Measurements from ENCODE around the gene MLLT10. TPM values are rescaled to one million over a fixed set of nuclear protein-coding genes. Genes with fewer than 3 reads are reported as not detected.
A peak's percentile ranks its signal among the peaks of the same experiment; 100 is the strongest.

The MLLT10 gene
- total RNA-seq, 1 donor from 2014 or later: 30.6 TPM

- no peak for DNase-seq (ENCODE audit: extremely low read depth, low read depth, low spot score)
These were observed 190.1 kb downstream of the MLLT10 start for GRCh38 chr10:21724020-21724589.

DNA sequence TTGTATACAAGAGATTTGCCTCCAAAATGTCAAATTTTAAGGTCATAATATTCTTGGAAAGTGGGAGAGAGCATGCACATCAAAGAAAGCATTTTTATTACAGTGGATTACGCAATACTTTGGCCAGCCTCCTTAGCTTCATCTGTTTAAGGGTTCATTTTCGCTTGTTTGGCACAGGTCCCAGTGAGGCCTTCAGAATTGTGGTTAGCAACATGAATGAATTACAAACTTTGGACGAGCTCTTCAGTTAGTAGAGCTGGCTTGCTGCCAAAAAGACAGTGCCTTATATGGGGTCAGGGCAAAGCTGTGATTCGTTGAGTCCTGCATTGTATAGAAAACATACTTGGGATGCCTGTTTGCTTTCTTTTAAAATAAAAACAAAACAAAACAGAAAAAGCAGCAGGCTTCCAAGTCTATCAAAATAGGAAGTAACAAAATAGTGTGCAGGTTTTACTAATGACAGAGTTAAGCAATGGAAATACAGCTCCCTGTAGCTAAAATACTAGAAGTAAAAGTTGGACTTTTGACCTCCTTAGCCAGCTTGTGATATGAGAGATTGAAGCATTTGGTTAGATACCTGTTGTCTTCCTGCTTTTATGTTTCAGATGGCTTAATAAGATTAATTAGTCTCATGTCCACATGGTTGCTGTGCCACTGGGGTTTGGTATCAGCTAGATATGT, 190.8 kb downstream of the MLLT10 start:
- peak; percentile 100 for DNase-seq (ENCODE audit: extremely low read depth, low read depth, low spot score)

DNA sequence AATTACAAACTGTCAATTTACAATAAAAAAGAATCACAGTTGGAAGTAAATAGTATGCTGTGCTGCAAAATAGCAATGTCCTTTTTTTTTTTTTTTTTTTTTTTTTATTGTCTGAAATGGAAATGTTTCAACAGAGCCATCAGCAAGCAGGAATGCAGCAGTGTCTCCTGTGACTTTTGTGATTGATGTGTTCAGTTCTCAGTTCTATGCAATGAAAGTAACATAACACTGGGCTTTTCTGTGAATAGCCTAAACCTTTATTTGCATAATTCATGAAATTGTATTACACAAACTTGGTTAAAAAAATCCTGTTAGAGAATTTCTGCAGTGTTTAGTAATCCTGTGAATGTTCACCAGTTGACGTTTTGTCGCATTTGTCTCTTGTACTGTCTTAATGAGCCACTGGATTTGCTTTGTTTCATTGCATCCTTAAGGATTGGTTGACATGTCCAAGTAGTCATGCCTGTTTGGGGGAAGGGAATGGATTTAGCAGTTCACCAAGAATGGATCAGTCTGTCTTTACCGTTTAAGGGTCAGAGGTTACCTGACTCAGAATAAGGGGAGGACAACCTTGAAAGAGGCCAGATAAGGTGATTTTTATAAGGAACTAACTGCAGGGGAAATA, 192.7 kb downstream of the MLLT10 start:
- no peak for DNase-seq (ENCODE audit: extremely low read depth, low read depth, low spot score)

DNA sequence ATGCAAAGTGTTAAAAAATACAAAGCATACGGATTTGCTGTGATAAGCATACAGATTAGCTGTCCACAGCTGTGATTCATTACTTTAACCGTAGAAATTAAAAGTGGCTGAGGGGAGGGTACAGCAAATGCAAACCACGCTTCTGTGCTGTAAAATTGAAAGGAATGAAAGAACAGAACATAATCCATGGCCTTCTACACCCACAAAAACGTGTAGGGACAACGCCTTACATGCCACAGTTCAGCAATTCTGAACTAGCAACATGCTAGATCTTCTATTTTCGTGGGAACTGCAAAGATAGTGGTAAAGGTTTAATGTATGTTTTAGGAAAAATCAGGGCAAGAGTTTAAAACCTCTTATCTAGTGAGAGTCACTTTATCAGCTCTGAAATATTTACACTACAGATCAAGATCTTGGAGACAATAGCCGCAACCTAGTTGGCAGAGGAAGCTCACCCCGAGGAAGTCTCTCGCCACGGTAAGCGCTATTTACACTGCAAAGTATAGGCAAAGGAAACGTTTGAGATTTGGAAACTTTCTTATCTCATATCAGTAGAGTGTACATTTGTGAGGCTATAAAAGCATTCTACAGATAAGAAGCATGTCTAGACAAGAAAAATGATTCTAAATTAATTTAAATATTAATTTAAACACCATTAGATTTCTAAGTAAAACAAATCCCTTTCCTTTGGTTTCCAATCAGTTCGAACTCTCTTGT, 193.6 kb downstream of the MLLT10 start:
- DNase-seq (ENCODE audit: extremely low read depth, low read depth, low spot score): no peak

DNA sequence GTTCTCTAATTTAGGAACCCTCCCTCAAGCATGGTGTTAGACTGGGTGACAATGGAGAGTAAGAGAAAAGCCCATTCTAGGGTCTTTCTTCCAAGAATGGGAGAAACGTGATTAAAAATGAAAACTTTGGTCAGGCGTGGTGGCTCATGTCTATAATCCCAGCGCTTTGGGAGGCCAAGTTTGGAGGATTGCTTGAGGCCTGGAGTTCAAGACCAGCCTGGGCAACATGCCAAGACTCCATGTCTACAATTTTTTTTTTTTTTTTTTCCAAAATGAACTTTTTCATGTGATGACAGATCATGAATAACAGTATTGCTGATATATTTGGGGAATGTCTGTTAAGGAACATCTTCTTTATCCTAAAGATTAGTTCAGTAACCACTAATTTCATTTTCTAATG, 194.6 kb downstream of the MLLT10 start:
- DNase-seq (ENCODE audit: extremely low read depth, low read depth, low spot score): no peak

DNA sequence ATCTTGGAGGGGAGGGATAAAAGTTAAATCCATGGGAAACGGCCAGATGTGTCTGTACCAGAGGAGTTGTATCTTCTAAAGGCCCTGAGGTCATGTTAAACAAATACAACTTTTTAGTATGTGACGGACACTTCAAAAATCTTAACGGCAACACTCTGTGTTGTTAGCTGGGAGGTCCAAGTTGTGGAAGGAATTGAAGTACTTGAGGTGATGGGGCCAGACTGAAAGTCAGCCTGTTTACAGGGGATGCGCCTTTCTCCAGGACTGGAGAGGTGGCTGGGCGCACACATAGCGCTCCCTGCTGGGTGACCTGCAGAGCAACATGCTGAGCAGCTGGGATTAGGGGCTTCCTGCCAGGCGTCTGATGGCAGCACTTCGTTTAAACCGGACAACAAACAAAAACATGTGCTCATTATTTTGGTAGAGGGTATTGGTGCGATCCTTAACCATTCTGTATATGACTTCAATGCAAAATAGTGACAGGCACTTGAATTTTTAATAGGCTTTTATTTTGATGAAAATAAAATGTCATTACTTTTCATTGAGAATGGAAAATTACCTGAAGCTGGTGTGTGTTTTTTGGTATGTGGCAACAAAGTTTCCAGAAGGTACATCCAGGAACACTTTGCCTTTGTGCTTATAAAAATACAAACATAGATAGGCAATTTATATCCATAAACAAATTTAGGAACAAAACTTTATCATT, 198.2 kb downstream of the MLLT10 start:
- DNase-seq (ENCODE audit: extremely low read depth, low read depth, low spot score): no peak

DNA sequence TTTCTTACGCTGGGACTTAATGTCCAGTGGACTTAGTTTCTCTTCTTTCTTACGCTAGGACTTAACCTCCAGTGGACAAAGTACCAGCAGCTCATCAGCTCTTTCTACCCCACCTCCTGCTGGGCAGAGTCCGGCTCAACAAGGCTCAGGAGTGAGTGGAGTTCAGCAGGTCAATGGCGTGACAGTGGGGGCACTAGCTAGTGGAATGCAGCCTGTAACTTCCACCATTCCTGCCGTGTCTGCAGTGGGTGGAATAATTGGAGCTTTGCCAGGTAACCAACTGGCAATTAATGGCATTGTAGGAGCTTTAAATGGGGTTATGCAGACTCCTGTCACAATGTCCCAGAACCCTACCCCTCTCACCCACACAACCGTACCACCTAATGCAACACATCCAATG, 199.7 kb downstream of the MLLT10 start:
- no peak for DNase-seq (ENCODE audit: extremely low read depth, low read depth, low spot score)

GRCh38 chr10:21737106-21737505, 203.1 kb downstream of the MLLT10 start:
- DNase-seq (ENCODE audit: extremely low read depth, low read depth, low spot score): no peak

GRCh38 chr10:21740989-21741388, 207.0 kb downstream of the MLLT10 start:
- DNase-seq (ENCODE audit: extremely low read depth, low read depth, low spot score): no peak

DNA sequence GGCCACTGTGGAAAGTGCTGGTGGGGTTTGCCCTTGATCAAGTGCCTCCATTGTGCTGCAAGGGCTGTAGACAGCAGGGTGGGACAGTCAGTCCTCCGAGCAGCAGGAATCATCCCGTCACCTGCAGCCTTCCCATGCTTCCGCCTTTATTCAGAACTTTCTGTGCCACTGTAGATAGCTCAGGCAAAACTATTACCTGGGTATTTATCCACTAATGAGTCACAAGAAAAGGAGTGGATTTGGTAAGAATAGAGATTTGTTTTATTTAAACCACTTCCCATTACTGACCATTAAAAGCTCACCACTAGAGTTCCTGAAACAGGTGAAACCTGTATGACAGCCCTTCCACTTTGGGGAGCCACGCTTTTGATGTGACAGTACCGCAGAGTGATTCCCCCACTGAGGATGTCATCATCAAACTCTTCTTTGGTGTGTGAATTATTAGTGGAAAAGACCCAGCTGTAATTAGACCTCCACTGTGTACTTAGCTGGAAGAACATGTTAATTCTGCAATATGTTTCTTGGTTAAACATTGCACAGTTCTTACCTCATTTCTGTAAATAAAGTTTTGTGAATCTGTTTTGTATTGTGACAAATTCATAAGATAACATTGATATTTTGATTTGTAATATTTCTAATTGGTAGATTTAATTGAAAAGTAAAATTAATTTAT, 208.8 kb downstream of the MLLT10 start:
- no peak for DNase-seq (ENCODE audit: extremely low read depth, low read depth, low spot score)

GRCh38 chr10:21744223-21744622, 210.2 kb downstream of the MLLT10 start:
- no peak for DNase-seq (ENCODE audit: extremely low read depth, low read depth, low spot score)

GRCh38 chr10:21746118-21746517, 212.1 kb downstream of the MLLT10 start:
- DNase-seq (ENCODE audit: extremely low read depth, low read depth, low spot score): no peak

DNA sequence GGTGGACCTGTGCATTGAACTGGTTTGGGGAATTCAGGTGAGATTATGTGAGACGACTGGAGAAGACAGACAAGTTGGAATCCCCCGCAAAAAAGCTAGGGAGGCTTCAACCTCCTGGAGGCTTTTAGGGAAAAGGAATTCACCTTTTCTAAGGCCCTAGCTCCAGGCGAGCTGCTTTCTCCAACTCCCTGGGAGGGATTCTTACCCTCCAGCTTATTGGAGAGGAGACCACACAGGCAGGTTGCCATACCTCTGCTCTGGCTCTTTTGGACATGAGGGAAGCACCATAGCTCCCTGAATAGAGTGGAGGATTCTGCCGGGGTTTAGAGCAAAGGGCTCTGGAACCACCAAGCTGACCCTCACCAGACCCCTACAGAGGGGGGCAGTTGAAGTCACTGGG, 213.8 kb downstream of the MLLT10 start:
- no peak for DNase-seq (ENCODE audit: extremely low read depth, low read depth, low spot score)

GRCh38 chr10:21749788-21750187, 215.8 kb downstream of the MLLT10 start:
- DNase-seq (ENCODE audit: extremely low read depth, low read depth, low spot score): no peak

- DNase-seq (ENCODE audit: extremely low read depth, low read depth, low spot score): no peak
These were observed 216.4 kb downstream of the MLLT10 start for GRCh38 chr10:21750424-21750823.

DNA sequence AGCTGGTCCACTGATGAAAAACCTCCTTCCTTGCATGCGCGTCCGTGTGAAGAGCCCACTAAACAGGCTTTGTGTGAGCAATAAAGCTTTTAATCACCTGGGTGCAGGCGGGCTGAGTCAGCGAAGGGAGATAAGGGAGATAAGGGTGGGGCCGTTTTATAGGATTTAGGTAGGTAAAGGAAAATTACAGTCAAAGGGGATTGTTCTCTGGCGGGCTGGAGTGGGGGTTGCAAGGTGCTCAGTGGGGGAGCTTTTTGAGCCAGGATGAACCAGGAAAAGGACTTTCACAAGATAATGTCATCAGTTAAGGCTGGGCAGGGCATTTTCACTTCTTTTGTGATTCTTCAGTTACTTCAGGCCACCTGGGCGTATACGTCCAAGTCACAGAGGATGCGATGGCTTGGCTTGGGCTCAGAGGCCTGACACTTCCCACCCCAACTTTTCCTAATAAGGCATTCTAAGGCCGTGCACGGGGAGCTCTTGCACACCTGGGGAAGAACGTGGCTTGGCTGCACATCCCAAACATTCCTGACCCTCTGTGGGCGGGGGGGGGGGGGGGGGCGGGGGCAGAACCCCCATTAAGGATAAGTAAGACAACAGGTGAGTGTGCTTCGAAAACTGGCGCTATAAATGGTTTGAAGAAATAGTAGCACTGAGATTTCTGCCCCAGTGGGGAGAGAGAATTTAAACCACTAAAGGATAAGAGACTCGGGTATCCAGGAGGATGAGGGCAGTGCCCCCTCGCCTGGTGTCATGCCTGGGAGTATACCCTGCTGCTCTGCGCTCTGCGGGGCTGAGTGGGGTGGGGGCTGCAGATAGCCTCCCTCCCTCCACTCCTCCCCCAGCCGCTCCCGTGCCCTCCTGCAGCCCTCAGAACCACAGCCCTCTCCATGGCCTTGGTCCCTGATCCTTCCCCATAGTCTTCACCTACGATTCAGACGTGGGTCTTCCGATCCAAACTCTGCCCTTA, 217.6 kb downstream of the MLLT10 start:
- no peak for DNase-seq (ENCODE audit: extremely low read depth, low read depth, low spot score)

DNA sequence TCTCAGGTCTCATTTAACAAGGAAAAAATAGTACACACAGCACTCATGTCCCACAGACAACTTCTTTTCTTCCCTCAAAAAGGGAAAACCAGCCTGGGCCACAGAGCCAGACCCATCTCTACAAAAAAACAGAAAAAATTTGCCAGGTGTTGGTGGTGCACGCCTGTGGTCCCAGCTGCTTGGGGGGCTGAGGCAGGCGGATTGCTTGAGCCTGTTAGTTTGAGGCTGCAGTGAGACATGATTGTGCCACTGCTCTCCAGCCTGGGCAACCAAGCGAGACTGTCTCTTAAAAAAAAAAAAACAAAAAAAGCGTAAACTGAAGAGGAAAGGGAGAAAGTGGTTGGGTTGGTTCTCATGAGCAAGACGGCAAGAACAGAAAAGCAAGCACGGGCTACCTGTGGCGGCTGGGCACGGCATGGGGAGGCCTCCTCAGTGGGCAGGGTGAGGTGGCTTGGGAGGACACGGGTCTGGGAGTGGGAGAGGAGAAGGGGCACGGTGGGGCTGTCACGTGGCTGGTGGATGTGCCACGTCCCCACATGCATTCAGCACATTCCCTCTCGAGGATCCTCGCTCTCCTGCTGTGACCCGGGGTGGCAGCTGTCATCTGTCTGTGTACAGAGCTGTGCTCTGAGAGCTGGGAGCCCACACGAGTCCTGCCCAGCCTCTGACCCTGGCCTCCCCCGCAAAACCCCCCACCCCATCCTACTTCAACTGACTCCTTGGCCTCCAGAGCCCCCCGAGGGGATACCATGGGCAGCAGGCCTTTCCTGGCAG, 219.7 kb downstream of the MLLT10 start:
- no peak for DNase-seq (ENCODE audit: extremely low read depth, low read depth, low spot score)

GRCh38 chr10:21754410-21755011, 220.5 kb downstream of the MLLT10 start:
- no peak for DNase-seq (ENCODE audit: extremely low read depth, low read depth, low spot score)
